IMR-90 (cell line): ENCODE measurements around the gene DIP2C. TPM values are rescaled to one million over a fixed set of nuclear protein-coding genes. Genes with fewer than 3 reads are reported as not detected.

Source experiments
- ATAC-seq: fragments of 200-7000 bp; cut with Tn5 transposase; 2 replicates; pipeline ENCODE4 v1.9.1; 2020; ENCODE audit warnings: low read depth, mild to moderate bottlenecking, moderate library complexity
- BruUV-seq: library from RNA; stranded (reverse); fragments of 400-500 nt; replicated peaks from 2 replicates; lab custom pipeline; 2021; lab: Mats Ljungman, UMichigan
- CTCF ChIA-PET: fragments of 300-600 bp; formaldehyde crosslinking; extraction: SDS; loops from one replicate; lab custom pipeline; 2021; ENCODE audit warnings: antibody characterized with exemption; lab: Yijun Ruan, JAX
- POLR2A ChIA-PET: fragments of 300-600 bp; sonication (Branson Sonifier 250); formaldehyde crosslinking; loops from one replicate; lab custom pipeline; 2022; ENCODE audit warnings: antibody characterized with exemption; ENCODE audit not compliant: unreplicated experiment; lab: Charles Lee
- DNase-seq: peaks from one replicate; pipeline ENCODE4 v3.0.0; 2013
- H2AFZ ChIP-seq: replicated peaks from 2 replicates; pipeline ENCODE3; 2013; ENCODE audit warnings: low read length, mild to moderate bottlenecking; ENCODE audit not compliant: poor library complexity
- H2AK5ac ChIP-seq: 2 replicates; pipeline ENCODE4 v1.6.1; 2013; ENCODE audit warnings: low read depth, low read length, inconsistent platforms
- H2AK9ac ChIP-seq: replicated peaks from 2 replicates; pipeline ENCODE3; 2013; ENCODE audit warnings: mild to moderate bottlenecking, low read depth, low read length, moderate library complexity; ENCODE audit not compliant: poor library complexity
- H2BK120ac ChIP-seq: 2 replicates; pipeline ENCODE4 v1.6.1; 2013; ENCODE audit warnings: low read depth, low read length, inconsistent platforms
- H2BK15ac ChIP-seq: 3 replicates; pipeline ENCODE4 v1.6.1; 2013; ENCODE audit warnings: low read depth, low read length, inconsistent platforms
- H2BK20ac ChIP-seq: 2 replicates; pipeline ENCODE4 v1.6.1; 2013; ENCODE audit warnings: low read depth, mild to moderate bottlenecking, inconsistent platforms, low read length, moderate library complexity
- H2BK5ac ChIP-seq: 2 replicates; pipeline ENCODE4 v1.6.1; 2013; ENCODE audit warnings: mild to moderate bottlenecking, low read depth, low read length, inconsistent platforms; ENCODE audit not compliant: poor library complexity, severe bottlenecking
- H3K14ac ChIP-seq: replicated peaks from 2 replicates; pipeline ENCODE4 v1.6.1; 2013; ENCODE audit warnings: low read depth, low read length, inconsistent platforms
- H3K18ac ChIP-seq: 2 replicates; pipeline ENCODE4 v1.6.1; 2013; ENCODE audit warnings: low read depth, low read length, control low read depth
- H3K23ac ChIP-seq: 2 replicates; pipeline ENCODE4 v1.6.1; 2013; ENCODE audit warnings: low read depth, low read length, inconsistent platforms
- H3K27ac ChIP-seq: 2 replicates; pipeline ENCODE4 v1.5.1; 2013; ENCODE audit warnings: mild to moderate bottlenecking, control low read depth, low read length; ENCODE audit not compliant: insufficient read depth
- H3K27me3 ChIP-seq: 2 replicates; pipeline ENCODE4 v1.6.1; 2013; ENCODE audit warnings: low read length; ENCODE audit not compliant: control insufficient read depth, insufficient read depth
- H3K36me3 ChIP-seq: 2 replicates; pipeline ENCODE4 v1.6.1; 2013; ENCODE audit warnings: low read length, mixed read lengths; ENCODE audit not compliant: control insufficient read depth, insufficient read depth
- H3K4ac ChIP-seq: 2 replicates; pipeline ENCODE4 v1.6.1; 2013; ENCODE audit warnings: low read depth, low read length, inconsistent platforms
- H3K4me1 ChIP-seq: 2 replicates; pipeline ENCODE4 v1.6.1; 2013; ENCODE audit warnings: low read length, mixed read lengths; ENCODE audit not compliant: control insufficient read depth, insufficient read depth
- H3K4me2 ChIP-seq: 2 replicates; pipeline ENCODE4 v1.6.1; 2013; ENCODE audit warnings: low read depth, mild to moderate bottlenecking, control low read depth, low read length, moderate library complexity
- H3K4me3 ChIP-seq: 2 replicates; pipeline ENCODE4 v1.5.1; 2013; ENCODE audit warnings: low read depth, mild to moderate bottlenecking, control low read depth, low read length, moderate library complexity; ENCODE audit not compliant: insufficient read depth
- H3K56ac ChIP-seq: 2 replicates; pipeline ENCODE4 v1.6.1; 2013; ENCODE audit warnings: low read length, inconsistent platforms; ENCODE audit not compliant: insufficient read depth; ENCODE audit errors: extremely low read depth
- H3K79me1 ChIP-seq, 2 experiments: 2 replicates each; pipeline ENCODE4 v1.6.1; 2013; ENCODE audit warnings: low read length in 2 of 2, inconsistent platforms in 1 of 2, low read depth in 1 of 2
- H3K9ac ChIP-seq: 2 replicates; pipeline ENCODE4 v1.6.1; 2013; ENCODE audit warnings: low read depth, low read length, control low read depth
- H3K9me1 ChIP-seq: 2 replicates; pipeline ENCODE4 v1.6.1; 2013; ENCODE audit warnings: low read length, inconsistent platforms; ENCODE audit not compliant: insufficient read depth
- H3K9me3 ChIP-seq: 2 replicates; pipeline ENCODE4 v1.6.1; 2013; ENCODE audit warnings: low read length; ENCODE audit not compliant: control insufficient read depth, insufficient read depth
- H4K20me1 ChIP-seq: 2 replicates; pipeline ENCODE4 v1.6.1; 2013; ENCODE audit warnings: low read length, inconsistent platforms; ENCODE audit not compliant: insufficient read depth
- H4K5ac ChIP-seq: 2 replicates; pipeline ENCODE4 v1.6.1; 2013; ENCODE audit warnings: mild to moderate bottlenecking, low read depth, low read length, control low read depth
- H4K8ac ChIP-seq, 2 experiments: 2 replicates each; pipeline ENCODE4 v1.6.1; 2013; ENCODE audit warnings: low read depth in 2 of 2, low read length in 2 of 2, control low read depth in 1 of 2, inconsistent platforms in 1 of 2
- H4K91ac ChIP-seq: 2 replicates; pipeline ENCODE4 v1.6.1; 2013; ENCODE audit warnings: low read depth, low read length, inconsistent platforms; ENCODE audit not compliant: insufficient read depth
- CEBPB ChIP-seq: IDR thresholded peaks from 2 replicates; pipeline ENCODE4 v1.6.1; 2012; ENCODE audit warnings: low read depth, low read length, improper control_type of control experiment
- CHD1 ChIP-seq: IDR thresholded peaks from 2 replicates; pipeline ENCODE4 v1.6.1; 2012; ENCODE audit warnings: low read depth, low read length, improper control_type of control experiment
- FOS ChIP-seq: fragments of 150-350 bp; IDR thresholded peaks from 2 replicates; pipeline ENCODE4 v1.6.1; 2016; ENCODE audit warnings: low read depth, low read length
- MAFK ChIP-seq: IDR thresholded peaks from 2 replicates; pipeline ENCODE4 v1.6.1; 2012; ENCODE audit warnings: low read depth, low read length, improper control_type of control experiment
- MAZ ChIP-seq: IDR thresholded peaks from 2 replicates; pipeline ENCODE4 v1.6.1; 2012; ENCODE audit warnings: low read depth, mild to moderate bottlenecking, low read length, improper control_type of control experiment, moderate library complexity, borderline replicate concordance
- MXI1 ChIP-seq: IDR thresholded peaks from 2 replicates; pipeline ENCODE4 v1.6.1; 2012; ENCODE audit warnings: low read depth, mild to moderate bottlenecking, low read length, moderate library complexity, borderline replicate concordance
- POLR2A ChIP-seq: IDR thresholded peaks from 2 replicates; pipeline ENCODE4 v1.6.1; 2012; ENCODE audit warnings: mild to moderate bottlenecking, low read depth, low read length
- RCOR1 ChIP-seq: IDR thresholded peaks from 2 replicates; pipeline ENCODE4 v1.6.1; 2012; ENCODE audit warnings: mild to moderate bottlenecking, low read length, improper control_type of control experiment; ENCODE audit not compliant: insufficient replicate concordance
- RFX5 ChIP-seq: IDR thresholded peaks from 2 replicates; pipeline ENCODE4 v1.8.0; 2012; ENCODE audit warnings: low read depth, mild to moderate bottlenecking, low read length, moderate library complexity
- SMC3 ChIP-seq: fragments of 150-350 bp; IDR thresholded peaks from 2 replicates; pipeline ENCODE4 v1.6.1; 2016; ENCODE audit warnings: low read depth, mild to moderate bottlenecking, antibody characterized with exemption, low read length, moderate library complexity
- WGBS, 2 experiments: methylation state at CpG; one replicate each; pipeline versions ENCODE4 v1.1.5 to v1.1.7; 2013; ENCODE audit warnings: missing lambda C conversion rate in 2 of 2; ENCODE audit not compliant: insufficient read length in 1 of 2; ENCODE audit errors: extremely low coverage in 2 of 2; 5-methylcytosine and 5-hydroxymethylcytosine counted together
- dilution Hi-C: fragments of 300-500 bp; cut with HindIII; formaldehyde crosslinking; loops from one replicate; pipeline ENCODE4 v1.14.3; 2018; ENCODE audit warnings: low sequenced_read_pairs; ENCODE audit not compliant: unreplicated experiment
- in situ Hi-C: fragments of 300-500 bp; cut with MboI; formaldehyde crosslinking; loops from 3 replicates; pipeline ENCODE4 v1.14.3; 2019; ENCODE audit warnings: low sequenced_read_pairs, inconsistent platforms, mixed read lengths
- intact Hi-C: fragments of 100-400 bp; cut with micrococcal nuclease; formaldehyde crosslinking; loops from 2 replicates; pipeline ENCODE4 v1.10.0; 2022
- polyA plus RNA-seq, 3 experiments: library from polyadenylated mRNA; depleted of rRNA; stranded (reverse); fragments of >200 nt; gene quantifications; 2 replicates each; pipeline ENCODE4 v1.2.3, GENCODE V29; 2012; ENCODE audit warnings: low replicate concordance in 1 of 3
- total RNA-seq: library from RNA; depleted of rRNA; stranded (reverse); fragments of >200 nt; gene quantifications from 2 replicates; pipeline ENCODE4 v1.2.3, GENCODE V29; 2012
- TF ChIP-seq, protein P1 (sequence below): fragments of 150-350 bp; IDR thresholded peaks from 2 replicates; pipeline ENCODE4 v1.6.1; 2016; ENCODE audit warnings: low read depth, mild to moderate bottlenecking, low read length, moderate library complexity, borderline replicate concordance
- TF ChIP-seq, protein P2 (sequence below): fragments of 150-350 bp; IDR thresholded peaks from 2 replicates; pipeline ENCODE4 v1.6.1; 2017; ENCODE audit warnings: mild to moderate bottlenecking, antibody characterized with exemption, low read length, low read depth
- TF ChIP-seq, protein P3 (sequence below): conservative IDR thresholded peaks from 2 replicates; pipeline ENCODE4 v1.5.1; 2012; ENCODE audit warnings: mild to moderate bottlenecking, low read depth, low read length, improper control_type of control experiment

DIP2C gene
- total and polyA plus RNA-seq, 2 of the 4 experiments (the other 2 are of a cell fraction), result 8.6 to 17.3 TPM

DNA sequence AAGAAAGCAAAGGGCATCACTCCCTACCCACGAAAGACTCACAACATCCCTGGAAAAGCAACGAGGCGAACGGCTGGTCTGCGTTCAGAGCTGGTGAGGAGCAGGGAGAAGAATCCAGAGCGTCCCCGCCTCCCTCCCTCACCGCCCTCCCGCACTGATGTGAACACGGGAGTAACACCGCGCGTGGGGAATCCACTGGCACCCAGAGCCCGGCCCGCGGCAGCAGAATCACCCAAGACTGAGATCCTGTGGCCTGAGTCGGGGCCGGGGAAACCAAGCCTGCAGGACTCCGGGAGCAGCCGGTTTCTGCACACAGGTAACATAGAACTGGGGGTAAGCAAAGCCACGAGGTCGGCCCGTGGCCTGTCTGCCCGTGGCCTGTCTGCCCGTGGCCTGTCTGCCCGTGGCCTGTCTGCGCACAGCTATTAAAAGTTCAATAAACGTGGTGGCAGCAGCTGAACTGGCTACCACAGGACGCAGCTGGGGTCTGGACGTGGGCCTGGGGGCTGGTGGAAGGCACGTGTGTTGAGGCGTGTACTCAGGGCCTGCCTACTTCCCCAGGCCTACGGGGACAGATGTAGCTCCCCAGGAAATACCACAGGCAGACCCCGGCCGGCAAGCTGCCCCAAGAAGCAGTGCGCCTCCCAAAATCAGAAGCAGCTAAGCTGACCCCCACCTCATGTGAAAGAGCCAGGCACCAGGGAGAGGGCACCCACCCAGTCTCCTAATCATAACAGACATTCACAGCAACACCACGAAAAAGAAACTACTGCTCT, 23.0 kb downstream of the DIP2C start:
- CTCF ChIA-PET, result interaction anchor here (1.0 kb wide), 1 partner anchor 256 kb away, joined by 3 read pairs; no protein-coding TSS in a partner anchor
- Histone ChIP-seq H2AFZ (no peak overlapping the region), H3K79me1 (peaks cover 33 to 81% of the 10 kb centered on the region in 2 experiments), H3K27ac (peak overlapping the region; percentile 48; the same call in 1 of the 2 replicates), H3K56ac (no peak overlapping the region), H4K91ac (no peak overlapping the region), H4K20me1 (peaks cover 87% of the 10 kb centered on the region), H4K8ac (0 out of 4 replicates have a peak overlapping the region, but pooled peaks of 1 of the 2 experiments have one; percentile 1), H3K4me1 (peaks cover 26% of the 10 kb centered on the region), H3K9ac (peak overlapping the region; percentile 46), H4K5ac (peak overlapping the region; percentile 24; the same call in 1 of the 2 replicates), H3K9me1 (peaks cover 24% of the 10 kb centered on the region), H2AK9ac (no peak overlapping the region), H3K4me3 (peak overlapping the region; percentile 50; the same call in 1 of the 2 replicates), H3K4ac (peak overlapping the region; percentile 42), H3K18ac (peak overlapping the region; percentile 36; the same call in 1 of the 2 replicates), H3K23ac (peak overlapping the region; percentile 29; the same call in 1 of the 2 replicates), H3K9me3 (no peaks in the 10 kb centered on the region), H2BK120ac (no peak overlapping the region), H3K14ac (peak overlapping the region; percentile 69; the same call in 1 of the 2 replicates), H2BK15ac (no peak overlapping the region), H3K27me3 (no peaks in the 10 kb centered on the region), H2BK20ac (no peak overlapping the region), H3K36me3 (no peaks in the 10 kb centered on the region), H3K4me2 (peak overlapping the region; percentile 86), H2BK5ac (no peak overlapping the region), H2AK5ac (peak overlapping the region; percentile 46; the same call in 1 of the 2 replicates)
- BruUV-seq, result no TSS peak
- dilution Hi-C loops, result no loop called here
- intact Hi-C loops, result no loop called here
- ATAC-seq (peak; percentile 15; the same call in 1 of the 2 replicates), DNase-seq (no peak)
- POLR2A ChIA-PET, result no interaction called here
- in situ Hi-C loops, result no loop called here
- 79% methylated on average over 13 of the region's 37 CpGs; no CpG with 5 or more reads in 1 of the 2 experiments for WGBS, 2 experiments
- TF ChIP-seq SMC3 (no peak), FOS (no peak), MAFK (no peak), RFX5 (no peak), RCOR1 (no peak), MAZ (no peak), POLR2A (no peak; the same call in 1 of the 2 replicates), CHD1 (no peak), CEBPB (no peak), MXI1 (no peak)
- TF ChIP-seq, protein P1, sequence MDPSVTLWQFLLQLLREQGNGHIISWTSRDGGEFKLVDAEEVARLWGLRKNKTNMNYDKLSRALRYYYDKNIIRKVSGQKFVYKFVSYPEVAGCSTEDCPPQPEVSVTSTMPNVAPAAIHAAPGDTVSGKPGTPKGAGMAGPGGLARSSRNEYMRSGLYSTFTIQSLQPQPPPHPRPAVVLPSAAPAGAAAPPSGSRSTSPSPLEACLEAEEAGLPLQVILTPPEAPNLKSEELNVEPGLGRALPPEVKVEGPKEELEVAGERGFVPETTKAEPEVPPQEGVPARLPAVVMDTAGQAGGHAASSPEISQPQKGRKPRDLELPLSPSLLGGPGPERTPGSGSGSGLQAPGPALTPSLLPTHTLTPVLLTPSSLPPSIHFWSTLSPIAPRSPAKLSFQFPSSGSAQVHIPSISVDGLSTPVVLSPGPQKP, result no peak
- TF ChIP-seq, protein P2, sequence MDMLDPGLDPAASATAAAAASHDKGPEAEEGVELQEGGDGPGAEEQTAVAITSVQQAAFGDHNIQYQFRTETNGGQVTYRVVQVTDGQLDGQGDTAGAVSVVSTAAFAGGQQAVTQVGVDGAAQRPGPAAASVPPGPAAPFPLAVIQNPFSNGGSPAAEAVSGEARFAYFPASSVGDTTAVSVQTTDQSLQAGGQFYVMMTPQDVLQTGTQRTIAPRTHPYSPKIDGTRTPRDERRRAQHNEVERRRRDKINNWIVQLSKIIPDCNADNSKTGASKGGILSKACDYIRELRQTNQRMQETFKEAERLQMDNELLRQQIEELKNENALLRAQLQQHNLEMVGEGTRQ, result no peak
- TF ChIP-seq, protein P3, sequence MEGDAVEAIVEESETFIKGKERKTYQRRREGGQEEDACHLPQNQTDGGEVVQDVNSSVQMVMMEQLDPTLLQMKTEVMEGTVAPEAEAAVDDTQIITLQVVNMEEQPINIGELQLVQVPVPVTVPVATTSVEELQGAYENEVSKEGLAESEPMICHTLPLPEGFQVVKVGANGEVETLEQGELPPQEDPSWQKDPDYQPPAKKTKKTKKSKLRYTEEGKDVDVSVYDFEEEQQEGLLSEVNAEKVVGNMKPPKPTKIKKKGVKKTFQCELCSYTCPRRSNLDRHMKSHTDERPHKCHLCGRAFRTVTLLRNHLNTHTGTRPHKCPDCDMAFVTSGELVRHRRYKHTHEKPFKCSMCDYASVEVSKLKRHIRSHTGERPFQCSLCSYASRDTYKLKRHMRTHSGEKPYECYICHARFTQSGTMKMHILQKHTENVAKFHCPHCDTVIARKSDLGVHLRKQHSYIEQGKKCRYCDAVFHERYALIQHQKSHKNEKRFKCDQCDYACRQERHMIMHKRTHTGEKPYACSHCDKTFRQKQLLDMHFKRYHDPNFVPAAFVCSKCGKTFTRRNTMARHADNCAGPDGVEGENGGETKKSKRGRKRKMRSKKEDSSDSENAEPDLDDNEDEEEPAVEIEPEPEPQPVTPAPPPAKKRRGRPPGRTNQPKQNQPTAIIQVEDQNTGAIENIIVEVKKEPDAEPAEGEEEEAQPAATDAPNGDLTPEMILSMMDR, result no peak
